HG03103 (cell line): ENCODE measurements around the gene GXYLT2.

Experiments
- ATAC-seq: cut with Tn5 transposase; IDR thresholded peaks from one replicate; pipeline ENCODE4 v1.9.1; 2021; ENCODE audit warnings: low read depth; ENCODE audit not compliant: unreplicated experiment

GXYLT2 gene

GRCh38 chr3:72892081-72892775, 4.4 kb downstream of the GXYLT2 start:
- no peak for ATAC-seq

- ATAC-seq = no peak
Measured at GRCh38 chr3:72892870-72893269, 5.0 kb downstream of the GXYLT2 start.

- no peak for ATAC-seq
Measured at GRCh38 chr3:72894976-72895552, 7.2 kb downstream of the GXYLT2 start.

- ATAC-seq = no peak
Measured at GRCh38 chr3:72896996-72897757, 9.3 kb downstream of the GXYLT2 start.

GRCh38 chr3:72897758-72898007, 9.8 kb downstream of the GXYLT2 start:
- ATAC-seq = no peak

GRCh38 chr3:72899349-72899765, 11.5 kb downstream of the GXYLT2 start:
- ATAC-seq = no peak

- no peak for ATAC-seq
Measured at GRCh38 chr3:72900048-72900447, 12.2 kb downstream of the GXYLT2 start.

- no peak for ATAC-seq
Measured at GRCh38 chr3:72901840-72902239, 14.0 kb downstream of the GXYLT2 start.

GRCh38 chr3:72903004-72903403, 15.2 kb downstream of the GXYLT2 start:
- no peak for ATAC-seq

GRCh38 chr3:72904163-72904562, 16.3 kb downstream of the GXYLT2 start:
- ATAC-seq = no peak

GRCh38 chr3:72906154-72906553, 18.3 kb downstream of the GXYLT2 start:
- ATAC-seq = no peak

- no peak for ATAC-seq
Measured at GRCh38 chr3:72907131-72907711, 19.4 kb downstream of the GXYLT2 start.

- ATAC-seq = no peak
Measured at GRCh38 chr3:72907731-72908620, 20.1 kb downstream of the GXYLT2 start.

- ATAC-seq = no peak
Measured at GRCh38 chr3:72909591-72909990, 21.7 kb downstream of the GXYLT2 start.

GRCh38 chr3:72912532-72912931, 24.7 kb downstream of the GXYLT2 start:
- ATAC-seq = no peak

- ATAC-seq = no peak
Measured at GRCh38 chr3:72914383-72914782, 26.5 kb downstream of the GXYLT2 start.

- no peak for ATAC-seq
Measured at GRCh38 chr3:72916250-72916649, 28.4 kb downstream of the GXYLT2 start.

GRCh38 chr3:72919520-72919919, 31.7 kb downstream of the GXYLT2 start:
- no peak for ATAC-seq

GRCh38 chr3:72924055-72924454, 36.2 kb downstream of the GXYLT2 start:
- no peak for ATAC-seq
